NCI-H1694 (cell line): ENCODE results near the gene GTPBP3.
A peak's percentile ranks its signal among the peaks of the same experiment; 100 is the strongest.

Experiments used
- DNase-seq: peaks from one replicate; lab custom pipeline; 2025; lab: John Stamatoyannopoulos, UW

GTPBP3 gene

DNA sequence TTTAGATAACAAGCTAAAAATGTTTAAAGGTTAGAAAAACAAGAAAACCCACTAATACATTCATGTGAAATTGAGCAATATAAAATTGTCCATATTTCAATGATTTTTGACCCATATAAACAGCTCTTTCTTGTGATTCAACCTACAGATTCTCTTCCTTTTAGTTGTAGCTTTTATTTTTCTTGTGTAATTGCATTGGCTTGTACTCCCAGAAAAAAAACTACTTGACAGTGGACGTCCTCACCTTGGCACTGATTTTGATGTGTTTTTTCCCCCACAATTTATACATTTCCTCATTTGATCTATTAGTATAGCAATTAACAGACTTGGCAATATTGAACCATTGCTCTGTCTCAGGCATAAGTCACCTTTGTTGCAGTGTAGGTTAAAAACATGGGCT, 51.9 kb downstream of the GTPBP3 start:
- no peak for DNase-seq

- DNase-seq, result no peak
Observed at GRCh38 chr19:17389957-17390664, 52.8 kb downstream of the GTPBP3 start.

GRCh38 chr19:17390665-17391370, 53.5 kb downstream of the GTPBP3 start:
- DNase-seq, result peak; percentile 67

DNA sequence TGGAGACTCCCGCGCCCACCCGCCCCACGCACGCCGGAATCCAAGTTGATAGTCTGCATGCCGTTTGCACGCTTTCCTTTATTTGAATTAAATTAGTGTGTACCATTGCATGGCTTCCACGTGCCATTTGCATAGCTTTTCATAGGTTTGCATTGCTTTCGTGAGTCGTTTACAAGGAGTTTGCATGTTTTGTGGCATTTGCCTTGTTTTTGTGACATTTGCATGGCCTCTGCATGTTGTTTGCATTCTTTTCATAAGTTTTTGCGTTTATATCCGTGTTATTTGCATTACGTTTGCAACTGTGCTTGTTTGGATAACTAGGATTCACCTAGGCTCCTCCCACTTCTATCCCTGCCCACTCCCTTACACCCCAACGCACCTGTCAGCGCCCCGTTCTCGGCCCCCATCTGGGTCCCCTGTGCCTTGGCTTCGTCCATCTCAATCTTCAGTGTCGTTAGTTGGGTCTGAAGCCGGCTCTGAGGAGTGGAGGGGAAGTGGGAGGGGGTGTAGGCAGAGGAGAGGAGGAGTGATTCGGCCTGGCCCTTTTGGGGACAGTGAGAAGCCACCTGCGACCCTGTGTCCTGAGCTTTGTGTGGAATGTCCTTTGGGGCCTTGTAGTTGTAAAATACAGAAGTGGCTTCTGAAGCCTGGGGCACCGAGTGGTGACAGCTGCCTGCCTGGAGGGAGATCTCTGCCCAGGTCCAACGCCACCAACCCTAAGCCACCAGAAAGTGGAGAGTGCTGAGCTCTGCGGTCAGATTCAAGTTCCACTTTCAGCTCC, 54.2 kb downstream of the GTPBP3 start:
- no peak for DNase-seq
